MCF 10A (cell line): ENCODE results near the gene COPG2. TPM values are rescaled to one million over a fixed set of nuclear protein-coding genes. Genes with fewer than 3 reads are reported as not detected.
"Not testable (repeated sequence)": the region's sequence is repeated elsewhere in the genome, so short reads cannot be mapped to it uniquely, and the experiment has no call there.

ENCODE experiments used
- BruUV-seq: library from RNA; stranded (reverse); fragments of 400-500 nt; replicated peaks from 2 replicates; lab custom pipeline; 2021; lab: Mats Ljungman, UMichigan
- CTCF ChIA-PET: fragments of 300-600 bp; sonication (Branson Sonifier 250); formaldehyde crosslinking; extraction: SDS; loops from one replicate; lab custom pipeline; 2021; ENCODE audit warnings: antibody characterized with exemption, inconsistent platforms; lab: Yijun Ruan, JAX
- POLR2A ChIA-PET: fragments of 300-600, 350-650 bp; sonication (Branson Sonifier 250); formaldehyde crosslinking; extraction: SDS; loops from one replicate; lab custom pipeline; 2020; ENCODE audit warnings: antibody characterized with exemption, inconsistent platforms; lab: Yijun Ruan, JAX
- DNase-seq: peaks from one replicate; pipeline ENCODE4 v3.0.0-alpha.2; 2018; ENCODE audit not compliant: unreplicated experiment
- H3K27ac Mint-ChIP-seq: one replicate; pipeline ENCODE4 v1.8.0; 2022; ENCODE audit warnings: mild to moderate bottlenecking, low read depth, mixed read lengths; ENCODE audit not compliant: unreplicated experiment
- H3K27me3 Mint-ChIP-seq: one replicate; pipeline ENCODE4 v1.8.0; 2022; ENCODE audit warnings: mixed read lengths; ENCODE audit not compliant: insufficient read depth, unreplicated experiment
- H3K36me3 Mint-ChIP-seq: one replicate; pipeline ENCODE4 v1.8.0; 2022; ENCODE audit warnings: mild to moderate bottlenecking, moderate library complexity, mixed read lengths; ENCODE audit not compliant: insufficient read depth, unreplicated experiment
- H3K4me1 Mint-ChIP-seq: one replicate; pipeline ENCODE4 v1.8.0; 2022; ENCODE audit warnings: mixed read lengths; ENCODE audit not compliant: insufficient read depth, unreplicated experiment
- H3K4me3 Mint-ChIP-seq: one replicate; pipeline ENCODE4 v1.8.0; 2022; ENCODE audit warnings: mild to moderate bottlenecking, moderate library complexity, mixed read lengths; ENCODE audit not compliant: unreplicated experiment
- H3K9me3 Mint-ChIP-seq: one replicate; pipeline ENCODE4 v1.8.0; 2022; ENCODE audit warnings: mixed read lengths; ENCODE audit not compliant: unreplicated experiment
- intact Hi-C: fragments of 100-400 bp; cut with micrococcal nuclease; formaldehyde crosslinking; loops from 2 replicates; pipeline ENCODE4 v1.14.1; 2022
- total RNA-seq: library from RNA; stranded (reverse); gene quantifications from 2 replicates; pipeline ENCODE4 v1.2.3, GENCODE V29; 2022
- TF ChIP-seq, protein P1 (sequence below): fragments of 200-600 bp; IDR thresholded peaks from one replicate; pipeline ENCODE4 v1.8.0; 2022; ENCODE audit warnings: antibody characterized with exemption, mild to moderate bottlenecking; ENCODE audit not compliant: unreplicated experiment

Gene COPG2
- total RNA-seq, 1 experiment from 2014 or later: 24.7 TPM

DNA sequence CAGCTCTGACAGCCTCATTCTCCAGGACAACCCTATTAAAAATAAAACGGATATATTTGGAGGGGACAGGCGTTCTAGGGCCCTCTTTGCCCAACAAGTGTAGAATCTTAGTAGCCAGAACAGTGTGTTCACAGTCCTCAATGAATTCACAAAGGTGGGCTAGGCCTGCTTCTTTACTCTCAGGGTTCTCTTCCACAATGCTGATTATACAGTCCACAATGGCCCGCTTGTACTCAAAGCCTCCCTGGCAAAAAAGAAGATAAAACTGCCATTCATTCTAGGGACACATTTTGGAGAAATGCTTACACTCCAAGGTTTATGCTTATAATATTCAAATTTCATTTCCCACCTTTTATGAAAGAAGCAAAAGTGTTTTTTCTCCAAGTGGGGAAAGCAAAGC lies 114.1 kb downstream of the COPG2 start:
- H3K27ac Mint-ChIP-seq: no peak overlapping the region
- H3K4me1 Mint-ChIP-seq: no peaks in the 10 kb centered on the region
- ChIA-PET CTCF (no interaction called here), POLR2A (no interaction called here)
- no TSS peak for BruUV-seq
- DNase-seq: no peak
- H3K4me3 Mint-ChIP-seq: no peak overlapping the region
- TF ChIP-seq, protein P1, sequence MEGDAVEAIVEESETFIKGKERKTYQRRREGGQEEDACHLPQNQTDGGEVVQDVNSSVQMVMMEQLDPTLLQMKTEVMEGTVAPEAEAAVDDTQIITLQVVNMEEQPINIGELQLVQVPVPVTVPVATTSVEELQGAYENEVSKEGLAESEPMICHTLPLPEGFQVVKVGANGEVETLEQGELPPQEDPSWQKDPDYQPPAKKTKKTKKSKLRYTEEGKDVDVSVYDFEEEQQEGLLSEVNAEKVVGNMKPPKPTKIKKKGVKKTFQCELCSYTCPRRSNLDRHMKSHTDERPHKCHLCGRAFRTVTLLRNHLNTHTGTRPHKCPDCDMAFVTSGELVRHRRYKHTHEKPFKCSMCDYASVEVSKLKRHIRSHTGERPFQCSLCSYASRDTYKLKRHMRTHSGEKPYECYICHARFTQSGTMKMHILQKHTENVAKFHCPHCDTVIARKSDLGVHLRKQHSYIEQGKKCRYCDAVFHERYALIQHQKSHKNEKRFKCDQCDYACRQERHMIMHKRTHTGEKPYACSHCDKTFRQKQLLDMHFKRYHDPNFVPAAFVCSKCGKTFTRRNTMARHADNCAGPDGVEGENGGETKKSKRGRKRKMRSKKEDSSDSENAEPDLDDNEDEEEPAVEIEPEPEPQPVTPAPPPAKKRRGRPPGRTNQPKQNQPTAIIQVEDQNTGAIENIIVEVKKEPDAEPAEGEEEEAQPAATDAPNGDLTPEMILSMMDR: no peak
- H3K27me3 Mint-ChIP-seq: no peaks in the 10 kb centered on the region
- peaks cover 13% of the 10 kb centered on the region for H3K36me3 Mint-ChIP-seq
- intact Hi-C loops: no loop called here
- no peaks in the 10 kb centered on the region for H3K9me3 Mint-ChIP-seq

DNA sequence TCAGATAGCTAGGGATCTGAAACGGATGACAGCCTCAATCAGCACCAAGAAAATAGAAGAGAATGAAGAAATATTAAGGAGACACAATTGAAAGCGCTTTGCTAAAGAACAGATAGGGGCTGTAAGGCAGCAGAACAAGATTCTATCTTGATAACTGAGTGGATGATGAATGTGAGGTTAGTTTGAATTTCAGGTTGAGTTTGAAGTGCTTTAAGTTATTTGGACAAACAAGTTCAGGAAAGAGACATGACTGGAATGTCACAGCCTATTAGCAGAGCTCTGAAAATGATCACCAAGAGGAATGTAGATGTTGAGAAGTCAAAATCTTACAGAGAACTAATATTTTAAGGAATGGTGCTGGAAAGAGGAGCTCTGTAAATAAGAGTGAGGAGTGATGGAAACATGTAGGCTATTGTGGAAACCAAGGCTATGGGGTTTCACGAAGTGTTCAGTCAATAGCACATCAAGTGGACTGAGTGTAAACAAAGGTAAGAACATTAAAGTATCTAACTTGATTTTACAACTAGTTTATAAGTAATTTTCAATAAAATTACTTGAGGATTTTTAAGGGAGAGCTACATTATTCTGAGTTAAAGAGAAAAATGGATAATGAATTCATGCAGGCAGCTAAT lies 115.0 kb downstream of the COPG2 start:
- Mint-ChIP-seq H3K4me1 (no peaks in the 10 kb centered on the region), H3K27me3 (no peaks in the 10 kb centered on the region), H3K36me3 (peaks cover 23% of the 10 kb centered on the region), H3K9me3 (no peaks in the 10 kb centered on the region), H3K4me3 (no peak overlapping the region), H3K27ac (no peak overlapping the region)
- POLR2A ChIA-PET: no interaction called here
- no TSS peak for BruUV-seq
- DNase-seq: no peak
- intact Hi-C loops: no loop called here
- TF ChIP-seq, protein P1: no peak
- CTCF ChIA-PET: interaction anchor here (0.6 to 1.0 kb wide), 3 partner anchors 15 to 310 kb away, joined by 3 to 4 read pairs (median 3); no protein-coding TSS in a partner anchor

DNA sequence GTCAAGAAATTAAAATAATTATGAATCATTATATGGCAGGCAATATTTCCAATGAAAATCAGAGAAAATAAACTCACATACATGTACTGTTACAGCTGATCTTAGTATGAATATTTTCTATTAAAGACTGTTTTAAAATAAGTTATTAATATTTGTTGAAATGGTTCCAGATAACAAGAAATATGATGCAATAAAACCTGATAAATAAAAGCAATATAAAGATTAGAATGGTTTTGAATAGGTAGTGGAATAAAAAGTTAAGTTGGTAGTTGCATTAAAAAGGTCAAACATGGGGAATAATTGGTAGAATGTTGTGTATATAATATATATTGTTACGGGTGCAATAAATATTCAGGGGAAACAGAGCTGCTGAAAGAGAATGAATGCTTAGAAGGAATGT lies 124.2 kb downstream of the COPG2 start:
- ChIA-PET POLR2A (no interaction called here), CTCF (no interaction called here)
- no peak overlapping the region for H3K4me3 Mint-ChIP-seq
- no peaks in the 10 kb centered on the region for H3K27me3 Mint-ChIP-seq
- peaks cover 20% of the 10 kb centered on the region for H3K36me3 Mint-ChIP-seq
- H3K27ac Mint-ChIP-seq: no peak overlapping the region
- no TSS peak for BruUV-seq
- H3K4me1 Mint-ChIP-seq: no peaks in the 10 kb centered on the region
- H3K9me3 Mint-ChIP-seq: no peaks in the 10 kb centered on the region
- intact Hi-C loops: no loop called here
- DNase-seq: no peak
- TF ChIP-seq, protein P1: no peak

DNA sequence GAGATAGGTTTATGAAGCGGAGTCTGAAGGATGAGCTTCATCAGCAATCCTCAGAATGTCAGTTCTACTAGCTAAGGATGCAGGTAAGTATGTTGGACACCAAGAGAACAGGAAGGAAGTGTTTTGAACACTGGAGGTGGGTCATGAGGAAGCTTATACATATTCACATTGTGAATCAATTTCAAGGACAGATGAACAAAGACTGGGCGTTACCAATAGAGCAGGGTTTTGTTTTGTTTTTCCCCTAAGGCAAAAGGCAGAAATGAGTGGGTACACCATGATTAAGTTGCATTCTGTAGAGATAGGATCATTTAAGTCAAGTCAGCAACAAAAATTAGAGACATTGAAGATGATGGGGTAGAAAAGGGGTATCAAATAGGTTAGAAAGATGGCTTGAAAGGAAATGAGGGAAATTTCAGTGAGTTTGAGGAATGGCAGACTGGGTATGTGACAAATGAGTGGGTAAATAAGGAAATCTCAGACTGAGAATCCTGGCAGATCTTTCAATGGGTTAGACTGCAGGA lies 125.0 kb downstream of the COPG2 start:
- ChIA-PET POLR2A (no interaction called here), CTCF (interaction anchor here (0.6 kb wide), 1 partner anchor 216 kb away, joined by 3 read pairs; no protein-coding TSS in a partner anchor)
- DNase-seq: no peak
- intact Hi-C loops: no loop called here
- H3K4me1 Mint-ChIP-seq: no peaks in the 10 kb centered on the region
- H3K4me3 Mint-ChIP-seq: no peak overlapping the region
- TF ChIP-seq, protein P1: no peak
- H3K9me3 Mint-ChIP-seq: no peaks in the 10 kb centered on the region
- H3K27me3 Mint-ChIP-seq: no peaks in the 10 kb centered on the region
- no TSS peak for BruUV-seq
- no peak overlapping the region for H3K27ac Mint-ChIP-seq
- H3K36me3 Mint-ChIP-seq: peaks cover 12% of the 10 kb centered on the region

DNA sequence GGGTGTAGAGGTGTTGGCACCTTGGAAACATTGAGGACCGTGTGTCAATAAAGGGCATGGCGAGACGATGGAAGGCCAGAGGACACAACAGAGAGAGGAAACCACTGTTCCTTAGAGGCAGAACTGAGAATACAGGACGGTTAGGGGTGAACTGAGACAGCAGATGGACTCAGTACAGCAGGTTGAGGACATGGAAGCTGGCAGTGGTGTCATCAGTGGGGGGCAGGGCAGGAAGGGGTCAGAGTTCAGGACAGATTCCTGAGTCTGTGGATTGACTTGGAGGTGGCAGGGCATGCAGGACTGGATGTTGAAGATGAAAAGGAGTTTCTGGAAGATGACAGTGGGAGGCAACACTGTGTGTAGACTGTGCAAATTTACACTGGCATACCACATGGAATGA lies 126.3 kb downstream of the COPG2 start:
- BruUV-seq, intact Hi-C loops, POLR2A ChIA-PET, DNase-seq, H3K4me1 Mint-ChIP-seq, H3K36me3 Mint-ChIP-seq, CTCF ChIA-PET, H3K27ac Mint-ChIP-seq, H3K9me3 Mint-ChIP-seq, H3K27me3 Mint-ChIP-seq, H3K4me3 Mint-ChIP-seq: not testable (repeated sequence)

- DNase-seq, POLR2A ChIA-PET, H3K36me3 Mint-ChIP-seq, H3K4me1 Mint-ChIP-seq, H3K4me3 Mint-ChIP-seq, H3K27ac Mint-ChIP-seq, H3K9me3 Mint-ChIP-seq, CTCF ChIA-PET, intact Hi-C loops, BruUV-seq, H3K27me3 Mint-ChIP-seq: not testable (repeated sequence)
Measured at GRCh38 chr7:130541287-130541686, 127.3 kb downstream of the COPG2 start.
